Activated naive CD4-positive, alpha-beta T cell treated with Interleukin-2 at 50 U/mL for 16 hours (primary cell): Measurements from ENCODE around the gene CLN6.
"Not testable (repeated sequence)": the region's sequence is repeated elsewhere in the genome, so short reads cannot be mapped to it uniquely, and the experiment has no call there.

Source experiments
- DNase-seq: peaks from one replicate; pipeline ENCODE4 v3.0.0-alpha.2; 2020

Gene CLN6

GRCh38 chr15:68221530-68222431, 7.7 kb downstream of the CLN6 start:
- not testable (repeated sequence) for DNase-seq

- DNase-seq, result no peak
These were observed 8.6 kb downstream of the CLN6 start for GRCh38 chr15:68220967-68221366.

GRCh38 chr15:68220489-68220888, 9.0 kb downstream of the CLN6 start:
- no peak for DNase-seq

- DNase-seq, result no peak
These were observed 10.4 kb downstream of the CLN6 start for GRCh38 chr15:68218847-68219798.

GRCh38 chr15:68218331-68218730, 11.2 kb downstream of the CLN6 start:
- DNase-seq, result no peak

- no peak for DNase-seq
These were observed 12.2 kb downstream of the CLN6 start for GRCh38 chr15:68217341-68217740.

- no peak for DNase-seq
These were observed 14.7 kb downstream of the CLN6 start for GRCh38 chr15:68214838-68215254.

- no peak for DNase-seq
These were observed 15.3 kb downstream of the CLN6 start for GRCh38 chr15:68213991-68214837.

GRCh38 chr15:68213491-68213845, 16.1 kb downstream of the CLN6 start:
- not testable (repeated sequence) for DNase-seq

- DNase-seq, result no peak
These were observed 17.7 kb downstream of the CLN6 start for GRCh38 chr15:68211656-68212320.

GRCh38 chr15:68210821-68211655, 18.5 kb downstream of the CLN6 start:
- peak; percentile 58 for DNase-seq

GRCh38 chr15:68210409-68210756, 19.1 kb downstream of the CLN6 start:
- no peak for DNase-seq

- DNase-seq, result peak; percentile 23
These were observed 19.7 kb downstream of the CLN6 start for GRCh38 chr15:68209735-68210408.

- no peak for DNase-seq
These were observed 20.3 kb downstream of the CLN6 start for GRCh38 chr15:68209272-68209671.

GRCh38 chr15:68208636-68209240, 20.8 kb downstream of the CLN6 start:
- DNase-seq, result no peak

- DNase-seq, result no peak
These were observed 21.4 kb downstream of the CLN6 start for GRCh38 chr15:68208136-68208535.

- DNase-seq, result no peak
These were observed 22.2 kb downstream of the CLN6 start for GRCh38 chr15:68207176-68207935.

GRCh38 chr15:68206711-68207151, 22.8 kb downstream of the CLN6 start:
- DNase-seq, result no peak

- DNase-seq, result no peak
These were observed 23.5 kb downstream of the CLN6 start for GRCh38 chr15:68205954-68206539.
